Measurements from ENCODE around the gene FARP1.

DNA sequence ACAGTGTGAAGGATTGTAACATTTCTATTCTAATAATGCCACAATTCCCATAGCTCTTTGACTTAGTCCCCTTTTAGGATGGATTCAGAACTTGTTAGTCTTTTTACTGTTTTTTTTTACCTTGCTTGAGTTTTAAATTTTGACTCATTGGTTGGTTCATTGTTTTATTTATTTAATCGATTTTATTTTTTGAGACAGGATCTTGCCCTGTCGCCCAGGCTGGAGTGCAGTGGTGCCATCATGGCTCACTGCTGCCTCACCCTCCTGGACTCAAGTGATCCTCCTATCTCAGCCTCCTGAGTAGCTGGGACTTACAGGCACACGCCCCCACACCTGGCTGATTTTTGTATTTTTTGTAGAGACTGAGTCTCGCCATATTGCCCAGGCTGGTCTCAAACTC lies 39.3 kb downstream of the FARP1 start:
- TF ChIP-seq, protein P1, sequence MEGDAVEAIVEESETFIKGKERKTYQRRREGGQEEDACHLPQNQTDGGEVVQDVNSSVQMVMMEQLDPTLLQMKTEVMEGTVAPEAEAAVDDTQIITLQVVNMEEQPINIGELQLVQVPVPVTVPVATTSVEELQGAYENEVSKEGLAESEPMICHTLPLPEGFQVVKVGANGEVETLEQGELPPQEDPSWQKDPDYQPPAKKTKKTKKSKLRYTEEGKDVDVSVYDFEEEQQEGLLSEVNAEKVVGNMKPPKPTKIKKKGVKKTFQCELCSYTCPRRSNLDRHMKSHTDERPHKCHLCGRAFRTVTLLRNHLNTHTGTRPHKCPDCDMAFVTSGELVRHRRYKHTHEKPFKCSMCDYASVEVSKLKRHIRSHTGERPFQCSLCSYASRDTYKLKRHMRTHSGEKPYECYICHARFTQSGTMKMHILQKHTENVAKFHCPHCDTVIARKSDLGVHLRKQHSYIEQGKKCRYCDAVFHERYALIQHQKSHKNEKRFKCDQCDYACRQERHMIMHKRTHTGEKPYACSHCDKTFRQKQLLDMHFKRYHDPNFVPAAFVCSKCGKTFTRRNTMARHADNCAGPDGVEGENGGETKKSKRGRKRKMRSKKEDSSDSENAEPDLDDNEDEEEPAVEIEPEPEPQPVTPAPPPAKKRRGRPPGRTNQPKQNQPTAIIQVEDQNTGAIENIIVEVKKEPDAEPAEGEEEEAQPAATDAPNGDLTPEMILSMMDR (tag by site-specific recombination; IDR thresholded peaks at IDR 0.05) = no peak
- no peak for TF ChIP-seq ZNF155 (tag by site-specific recombination; IDR thresholded peaks at IDR 0.05)
- TF ChIP-seq, protein P2, sequence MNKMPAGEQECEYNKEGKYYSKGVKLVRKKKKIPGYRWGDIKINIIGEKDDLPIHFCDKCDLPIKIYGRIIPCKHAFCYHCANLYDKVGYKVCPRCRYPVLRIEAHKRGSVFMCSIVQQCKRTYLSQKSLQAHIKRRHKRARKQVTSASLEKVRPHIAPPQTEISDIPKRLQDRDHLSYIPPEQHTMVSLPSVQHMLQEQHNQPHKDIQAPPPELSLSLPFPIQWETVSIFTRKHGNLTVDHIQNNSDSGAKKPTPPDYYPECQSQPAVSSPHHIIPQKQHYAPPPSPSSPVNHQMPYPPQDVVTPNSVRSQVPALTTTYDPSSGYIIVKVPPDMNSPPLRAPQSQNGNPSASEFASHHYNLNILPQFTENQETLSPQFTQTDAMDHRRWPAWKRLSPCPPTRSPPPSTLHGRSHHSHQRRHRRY (tag by site-specific recombination; IDR thresholded peaks at IDR 0.05) = no peak
- TF ChIP-seq, protein P3, sequence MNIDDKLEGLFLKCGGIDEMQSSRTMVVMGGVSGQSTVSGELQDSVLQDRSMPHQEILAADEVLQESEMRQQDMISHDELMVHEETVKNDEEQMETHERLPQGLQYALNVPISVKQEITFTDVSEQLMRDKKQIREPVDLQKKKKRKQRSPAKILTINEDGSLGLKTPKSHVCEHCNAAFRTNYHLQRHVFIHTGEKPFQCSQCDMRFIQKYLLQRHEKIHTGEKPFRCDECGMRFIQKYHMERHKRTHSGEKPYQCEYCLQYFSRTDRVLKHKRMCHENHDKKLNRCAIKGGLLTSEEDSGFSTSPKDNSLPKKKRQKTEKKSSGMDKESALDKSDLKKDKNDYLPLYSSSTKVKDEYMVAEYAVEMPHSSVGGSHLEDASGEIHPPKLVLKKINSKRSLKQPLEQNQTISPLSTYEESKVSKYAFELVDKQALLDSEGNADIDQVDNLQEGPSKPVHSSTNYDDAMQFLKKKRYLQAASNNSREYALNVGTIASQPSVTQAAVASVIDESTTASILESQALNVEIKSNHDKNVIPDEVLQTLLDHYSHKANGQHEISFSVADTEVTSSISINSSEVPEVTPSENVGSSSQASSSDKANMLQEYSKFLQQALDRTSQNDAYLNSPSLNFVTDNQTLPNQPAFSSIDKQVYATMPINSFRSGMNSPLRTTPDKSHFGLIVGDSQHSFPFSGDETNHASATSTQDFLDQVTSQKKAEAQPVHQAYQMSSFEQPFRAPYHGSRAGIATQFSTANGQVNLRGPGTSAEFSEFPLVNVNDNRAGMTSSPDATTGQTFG (tag by site-specific recombination; IDR thresholded peaks at IDR 0.05; ENCODE audit: borderline replicate concordance) = no peak
